K562 (cell line): Measurements from ENCODE around the gene ZFP42. TPM values are rescaled to one million over a fixed set of nuclear protein-coding genes. Genes with fewer than 3 reads are reported as not detected.

ENCODE experiments used
- ATAC-seq: fragments of 200-7000 bp; cut with Tn5 transposase; 3 replicates; pipeline ENCODE4 v1.9.1; 2020; ENCODE audit warnings: moderate library complexity
- BruUV-seq: library from RNA; stranded (reverse); fragments of 400-500 nt; replicated peaks from 2 replicates; lab custom pipeline; 2021; lab: Mats Ljungman, UMichigan
- CTCF ChIA-PET: fragments of 300-600 bp; formaldehyde crosslinking; extraction: SDS; loops from one replicate; lab custom pipeline; 2021; ENCODE audit warnings: low intra/inter-chr PET ratio; lab: Yijun Ruan, JAX
- POLR2A ChIA-PET: fragments of 300-600, 350-650 bp; sonication (Branson Sonifier 250); formaldehyde crosslinking; extraction: SDS; loops from one replicate; lab custom pipeline; 2021; ENCODE audit warnings: antibody characterized with exemption, inconsistent platforms; lab: Yijun Ruan, JAX
- DNase-seq, 4 experiments: peaks; one replicate each; pipeline versions ENCODE4 v3.0.0 to v3.0.0-alpha.2; 2011 to 2018; ENCODE audit warnings: low spot score in 3 of 4, mixed read lengths in 3 of 4; ENCODE audit errors: extremely low read depth in 1 of 4
- FAIRE-seq: peaks from 2 replicates; lab custom pipeline; 2011; peaks lifted over from hg19 to GRCh38; lab: Jason Lieb, UNC
- H2AFZ ChIP-seq: 2 replicates; pipeline ENCODE4 v1.6.0; 2011; ENCODE audit warnings: low read depth, low read length, control low read depth, inconsistent platforms
- H3K27ac ChIP-seq: fragments of 200-600 bp; 3 replicates; pipeline ENCODE4 v1.8.0; 2011; ENCODE audit warnings: low read depth, mild to moderate bottlenecking, control low read depth, inconsistent platforms, low read length, moderate library complexity, mixed read lengths; ENCODE audit errors: extremely low read depth
- H3K27me3 ChIP-seq, 2 experiments: fragments of 300-600 bp in 1 of 2; 2 replicates in 1 of 2; 3 replicates in 1 of 2; pipeline versions ENCODE4 v1.6.0 to v1.8.0; 2011; ENCODE audit warnings: inconsistent platforms in 2 of 2, low read length in 2 of 2, mild to moderate bottlenecking in 1 of 2, mixed read lengths in 1 of 2, moderate library complexity in 1 of 2; ENCODE audit not compliant: control insufficient read depth in 2 of 2, insufficient read depth in 2 of 2
- H3K36me3 ChIP-seq: fragments of 300-600 bp; 3 replicates; pipeline ENCODE4 v1.8.0; 2011; ENCODE audit warnings: mild to moderate bottlenecking, low read length, inconsistent platforms; ENCODE audit not compliant: control insufficient read depth, insufficient read depth
- H3K4me1 ChIP-seq, 2 experiments: fragments of 200-600 bp in 1 of 2; replicated peaks in 1 of 2; 2 replicates in 1 of 2; 3 replicates in 1 of 2; pipeline versions ENCODE4 v1.5.1 to v1.8.0; 2011; ENCODE audit warnings: inconsistent platforms in 2 of 2, low read length in 2 of 2, mild to moderate bottlenecking in 1 of 2, mixed read lengths in 1 of 2, moderate library complexity in 1 of 2; ENCODE audit not compliant: control insufficient read depth in 2 of 2, insufficient read depth in 2 of 2
- H3K4me2 ChIP-seq: 2 replicates; pipeline ENCODE4 v1.6.1; 2011; ENCODE audit warnings: low read length, control low read depth, inconsistent platforms, mixed read lengths; ENCODE audit not compliant: insufficient read depth
- H3K4me3 ChIP-seq: fragments of 200-600 bp; sonication (generic), shearing (Covaris generic); 2 replicates; pipeline ENCODE4 v1.5.1; 2016; ENCODE audit warnings: control low read depth, inconsistent platforms
- H3K79me2 ChIP-seq: fragments of 200-600 bp; 3 replicates; pipeline ENCODE4 v1.8.0; 2011; ENCODE audit warnings: low read length, inconsistent platforms; ENCODE audit not compliant: control insufficient read depth, insufficient read depth
- H3K9ac ChIP-seq, 2 experiments: 2 replicates each; pipeline versions ENCODE4 v1.6.0 to v1.6.1; 2011; ENCODE audit warnings: low read depth in 2 of 2, low read length in 2 of 2, control low read depth in 1 of 2, inconsistent platforms in 1 of 2, mild to moderate bottlenecking in 1 of 2, mixed read lengths in 1 of 2; ENCODE audit not compliant: insufficient read depth in 1 of 2
- H3K9me1 ChIP-seq: one replicate; pipeline ENCODE4 v1.6.0; 2011; ENCODE audit warnings: inconsistent platforms, mild to moderate bottlenecking, low read length, moderate library complexity; ENCODE audit not compliant: control insufficient read depth, insufficient read depth
- H3K9me3 ChIP-seq: replicated peaks from 2 replicates; pipeline ENCODE4 v1.5.1; 2011; ENCODE audit warnings: low read depth, low read length, inconsistent platforms; ENCODE audit not compliant: control insufficient read depth, insufficient read depth
- H4K20me1 ChIP-seq: replicated peaks from 2 replicates; pipeline ENCODE4 v1.6.1; 2011; ENCODE audit warnings: low read length, inconsistent platforms, mixed read lengths; ENCODE audit not compliant: control insufficient read depth, insufficient read depth
- GABPB2 ChIP-seq: fragments of 250-450 bp; sonication (Bioruptor Pico); conservative IDR thresholded peaks from 2 replicates; pipeline ENCODE4 v1.5.1; 2021; ENCODE audit warnings: mild to moderate bottlenecking
- HNRNPLL ChIP-seq: fragments of 200-400 bp; formaldehyde crosslinking; IDR thresholded peaks from 2 replicates; pipeline ENCODE4 v1.6.1; 2017; ENCODE audit warnings: low read length, low read depth, mild to moderate bottlenecking; ENCODE audit not compliant: poor library complexity, severe bottlenecking
- SOX6 ChIP-seq: fragments of 450-650 bp; IDR thresholded peaks from 2 replicates; pipeline ENCODE4 v1.6.1; 2014; ENCODE audit warnings: mild to moderate bottlenecking
- ZNF318 ChIP-seq, 2 experiments: fragments of 450-650 bp; IDR thresholded peaks; 2 replicates each; pipeline ENCODE4 v1.6.1; 2016; ENCODE audit warnings: mild to moderate bottlenecking in 2 of 2, borderline replicate concordance in 1 of 2, low read depth in 1 of 2, moderate library complexity in 1 of 2
- WGBS: fragments of 100-300 bp; shearing (Covaris generic); methylation state at CpG from one replicate; pipeline ENCODE4 v1.1.6; 2016; ENCODE audit warnings: low coverage, mixed read lengths; ENCODE audit not compliant: insufficient coverage; ENCODE audit errors: missing lambda C conversion rate; 5-methylcytosine and 5-hydroxymethylcytosine counted together
- in situ Hi-C: fragments of 300-500 bp; cut with MboI; formaldehyde crosslinking; loops from 4 replicates; pipeline ENCODE4 v1.15.0; 2018; ENCODE audit warnings: inconsistent platforms, mixed read lengths
- intact Hi-C: fragments of 100-400 bp; cut with micrococcal nuclease; formaldehyde crosslinking; loops from 2 replicates; pipeline ENCODE4 v1.14.2; 2022
- polyA plus RNA-seq, 8 experiments: library from polyadenylated mRNA; depleted of rRNA in 4 of 8; stranded (reverse) in 5 of 8; unstranded in 3 of 8; fragments of >200 nt; fragmentation: Nextera tagmentation in 2 of 8; fragmentation: Illumina TruSeq in 1 of 8; extraction: Ambion mirVana in 2 of 8; extraction: Trizol in 1 of 8; gene quantifications; 2 replicates each; pipeline versions ENCODE4 v1.2.1 to v1.2.3, GENCODE V29; 2011 to 2014; ENCODE audit warnings: inconsistent platforms in 1 of 8, missing spikeins in 1 of 8
- total RNA-seq, 7 experiments: library from RNA; depleted of rRNA in 6 of 7; stranded (reverse); fragments of >200 nt in 6 of 7; fragmentation: Illumina TruSeq in 2 of 7; extraction: Trizol in 2 of 7; gene quantifications; 2 replicates each; pipeline versions ENCODE4 v1.2.1 to v1.2.3, GENCODE V29; 2011 to 2021; ENCODE audit warnings: low replicate concordance in 1 of 7

Gene ZFP42
- total and polyA plus RNA-seq, 9 of the 15 experiments (the other 6 are each of a cell fraction or from before 2014, with no cell fraction given) = 0.09 to 0.64 (median 0.20) TPM

- no peak overlapping the region for H3K9ac ChIP-seq
- no peaks in the 10 kb centered on the region for H4K20me1 ChIP-seq
- 0% methylated on average over 2 of the region's 2 CpGs for WGBS
- DNase-seq = no peak
- in situ Hi-C loops (no loop called here), intact Hi-C loops (no loop called here)
- H3K27me3 ChIP-seq = no peaks in the 10 kb centered on the region
- no peak for FAIRE-seq
- no peak overlapping the region for H3K27ac ChIP-seq
- ChIA-PET POLR2A (no interaction called here), CTCF (no interaction called here)
- H3K9me1 ChIP-seq = no peaks in the 10 kb centered on the region
- H3K36me3 ChIP-seq = no peaks in the 10 kb centered on the region
- no peaks in the 10 kb centered on the region for H3K4me1 ChIP-seq
- no peaks in the 10 kb centered on the region for H3K9me3 ChIP-seq
- no peak for ATAC-seq
- no peak overlapping the region for H3K4me2 ChIP-seq
- no TSS peak for BruUV-seq
- H3K79me2 ChIP-seq = no peaks in the 10 kb centered on the region
- no peak for TF ChIP-seq ZNF318 (IDR thresholded peaks at IDR 0.05; ENCODE audit: borderline replicate concordance in 1 of 2, low read depth in 1 of 2)
- TF ChIP-seq SOX6 = no peak
- TF ChIP-seq HNRNPLL = no peak
- TF ChIP-seq GABPB2 (CRISPR knock-in tag) = no peak
- no peak overlapping the region for H3K4me3 ChIP-seq
- no peak overlapping the region for H2AFZ ChIP-seq
Observed at GRCh38 chr4:187961171-187961570, 34.4 kb upstream of the ZFP42 start.
